Left ventricle myocardium inferior (tissue), 1 donor: Measurements from ENCODE around the gene STK32B. TPM values are rescaled to one million over a fixed set of nuclear protein-coding genes. Genes with fewer than 3 reads are reported as not detected.

ENCODE experiments used
- DNase-seq: peaks from one replicate; pipeline ENCODE4 v3.0.0-alpha.2; 2020
- H3K27ac ChIP-seq: fragments of 200-600 bp; replicated peaks from 2 replicates; pipeline ENCODE4 v1.8.0; 2021
- H3K27me3 ChIP-seq: fragments of 200-600 bp; 2 replicates; pipeline ENCODE4 v1.8.0; 2021; ENCODE audit warnings: low read depth
- H3K36me3 ChIP-seq: fragments of 200-600 bp; 2 replicates; pipeline ENCODE4 v1.8.0; 2021
- H3K4me1 ChIP-seq: fragments of 200-600 bp; 2 replicates; pipeline ENCODE4 v1.8.0; 2021
- H3K4me3 ChIP-seq: fragments of 200-600 bp; 2 replicates; pipeline ENCODE4 v1.8.0; 2021; ENCODE audit warnings: mild to moderate bottlenecking, moderate library complexity
- H3K9me3 ChIP-seq: fragments of 200-600 bp; replicated peaks from 2 replicates; pipeline ENCODE4 v1.8.0; 2021
- CTCF ChIP-seq: fragments of 200-600 bp; IDR thresholded peaks from 2 replicates; pipeline ENCODE4 v1.8.0; 2021; ENCODE audit warnings: antibody characterized with exemption, mild to moderate bottlenecking, borderline replicate concordance
- intact Hi-C: fragments of 100-400 bp; cut with micrococcal nuclease; formaldehyde crosslinking; loops from one replicate; pipeline ENCODE4 v1.11.0; 2022
- total RNA-seq: library from RNA; stranded (reverse); fragmentation: NEBNext Ultra II Directional; extraction: Animal tissue kit (Norgen Biotek cat#: 25700); gene quantifications from one replicate; pipeline ENCODE4 v1.2.1, GENCODE V29; 2021
- donor health status: DM: no; HTN: yes; CAD: no; lungs with severe emphysema.

The STK32B gene
- total RNA-seq, 1 donor from 2014 or later, result 0.55 TPM

- intact Hi-C loops, result no loop called here
- no peak for TF ChIP-seq CTCF
- Histone ChIP-seq H3K9me3 (no peaks in the 10 kb centered on the region), H3K4me3 (no peak overlapping the region), H3K4me1 (no peaks in the 10 kb centered on the region), H3K27ac (no peak overlapping the region), H3K27me3 (peaks cover 33% of the 10 kb centered on the region), H3K36me3 (no peaks in the 10 kb centered on the region)
- DNase-seq, result no peak
Observed at GRCh38 chr4:5259471-5259870, 208.2 kb downstream of the STK32B start.

- intact Hi-C loops, result no loop called here
- DNase-seq, result no peak
- no peak overlapping the region for H3K4me3 ChIP-seq
- H3K36me3 ChIP-seq, result no peaks in the 10 kb centered on the region
- no peak overlapping the region for H3K27ac ChIP-seq
- TF ChIP-seq CTCF, result no peak
- peaks cover 40% of the 10 kb centered on the region for H3K27me3 ChIP-seq
- H3K9me3 ChIP-seq, result no peaks in the 10 kb centered on the region
- no peaks in the 10 kb centered on the region for H3K4me1 ChIP-seq
Observed at GRCh38 chr4:5260121-5260520, 208.8 kb downstream of the STK32B start.

GRCh38 chr4:5261866-5262265, 210.6 kb downstream of the STK32B start:
- no peak overlapping the region for H3K4me3 ChIP-seq
- no peak for DNase-seq
- no peaks in the 10 kb centered on the region for H3K9me3 ChIP-seq
- TF ChIP-seq CTCF, result no peak
- H3K27me3 ChIP-seq, result peaks cover 39% of the 10 kb centered on the region
- no peaks in the 10 kb centered on the region for H3K36me3 ChIP-seq
- no peak overlapping the region for H3K27ac ChIP-seq
- H3K4me1 ChIP-seq, result no peaks in the 10 kb centered on the region
- intact Hi-C loops, result no loop called here

GRCh38 chr4:5266991-5267390, 215.7 kb downstream of the STK32B start:
- no peak overlapping the region for H3K27ac ChIP-seq
- H3K4me1 ChIP-seq, result no peaks in the 10 kb centered on the region
- H3K36me3 ChIP-seq, result no peaks in the 10 kb centered on the region
- intact Hi-C loops, result no loop called here
- no peak for TF ChIP-seq CTCF
- no peak overlapping the region for H3K4me3 ChIP-seq
- H3K9me3 ChIP-seq, result no peaks in the 10 kb centered on the region
- peaks cover 58% of the 10 kb centered on the region for H3K27me3 ChIP-seq
- no peak for DNase-seq

GRCh38 chr4:5267408-5267807, 216.1 kb downstream of the STK32B start:
- no peaks in the 10 kb centered on the region for H3K4me1 ChIP-seq
- H3K27me3 ChIP-seq, result peaks cover 54% of the 10 kb centered on the region
- H3K27ac ChIP-seq, result no peak overlapping the region
- no peaks in the 10 kb centered on the region for H3K36me3 ChIP-seq
- intact Hi-C loops, result no loop called here
- no peak overlapping the region for H3K4me3 ChIP-seq
- DNase-seq, result no peak
- no peaks in the 10 kb centered on the region for H3K9me3 ChIP-seq
- TF ChIP-seq CTCF, result no peak

- Histone ChIP-seq H3K9me3 (peaks cover 3% of the 10 kb centered on the region), H3K4me1 (no peaks in the 10 kb centered on the region), H3K27ac (no peak overlapping the region), H3K4me3 (no peak overlapping the region), H3K36me3 (no peaks in the 10 kb centered on the region), H3K27me3 (no peaks in the 10 kb centered on the region)
- TF ChIP-seq CTCF, result no peak
- intact Hi-C loops, result no loop called here
- DNase-seq, result no peak
Observed at GRCh38 chr4:5276475-5277075, 225.3 kb downstream of the STK32B start.
